ENCODE results near the gene FAM117A. TPM values are rescaled to one million over a fixed set of nuclear protein-coding genes. Genes with fewer than 3 reads are reported as not detected.

The FAM117A gene
- total and polyA plus RNA-seq, 2 experiments from 2014 or later, result 14.9 to 27.9 TPM

- H3K36me3 ChIP-seq (replicated peaks; ENCODE audit: insufficient read depth, low read depth), result no peaks in the 10 kb centered on the region
- DNase-seq (ENCODE audit: low spot score), result no peak
- no peaks in the 10 kb centered on the region for H3K9me2 ChIP-seq (replicated peaks; ENCODE audit: insufficient read depth)
- no peaks in the 10 kb centered on the region for H3K27me3 ChIP-seq
- 54% methylated on average over 1 of the region's 1 CpG for WGBS (ENCODE audit: low lambda C conversion rate, missing lambda C conversion rate)
- H3K4me2 ChIP-seq, result no peak overlapping the region
- H3K79me2 ChIP-seq, result peaks cover 9% of the 10 kb centered on the region
- H3K27ac ChIP-seq, result no peak overlapping the region
- no peaks in the 10 kb centered on the region for H3K4me1 ChIP-seq (ENCODE audit: insufficient read depth)
- TF ChIP-seq EZH2 (IDR thresholded peaks at IDR 0.05; ENCODE audit: borderline replicate concordance), result no peak
- TF ChIP-seq EZH2phosphoT487 (IDR thresholded peaks at IDR 0.05; ENCODE audit: low read depth, severe bottlenecking, unreplicated experiment), result no peak
- TF ChIP-seq CTCF (IDR thresholded peaks at IDR 0.05; ENCODE audit: poor library complexity), result no peak
- H3K4me3 ChIP-seq, result no peak overlapping the region
- H3K9me3 ChIP-seq (ENCODE audit: low read depth), result no peaks in the 10 kb centered on the region
- no peaks in the 10 kb centered on the region for H4K20me1 ChIP-seq (ENCODE audit: insufficient read depth, poor library complexity, severe bottlenecking)
- no peak overlapping the region for H2AFZ ChIP-seq
Measured at GRCh38 chr17:49745175-49746139, 18.5 kb downstream of the FAM117A start.

DNA sequence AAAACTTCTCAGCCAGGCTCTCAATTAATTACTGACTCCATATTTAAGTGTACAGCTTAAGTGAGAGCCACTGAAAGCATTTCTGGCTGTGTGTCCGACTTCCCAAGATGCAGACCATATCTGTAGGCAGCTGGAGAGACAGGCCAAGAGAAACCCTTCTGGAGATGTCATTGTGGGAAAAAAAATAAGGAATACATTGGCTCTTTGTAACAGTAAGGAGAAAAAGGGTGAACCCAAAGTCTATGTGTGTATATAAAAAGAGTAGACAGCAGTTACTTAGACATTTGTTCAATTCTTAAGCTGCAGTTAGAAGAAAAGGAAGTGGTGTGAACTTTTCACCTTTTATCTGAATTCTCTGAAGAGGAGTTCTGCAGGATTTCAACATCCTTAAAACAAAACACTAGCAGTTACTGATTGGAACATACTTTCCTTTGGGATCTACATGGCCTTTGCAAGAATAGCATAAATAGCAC is 21.7 kb downstream of the FAM117A start:
- peak overlapping the region; percentile 56 for H3K27ac ChIP-seq
- no peaks in the 10 kb centered on the region for H3K9me3 ChIP-seq (ENCODE audit: low read depth)
- H3K79me2 ChIP-seq, result peaks cover 9% of the 10 kb centered on the region
- no peaks in the 10 kb centered on the region for H3K9me2 ChIP-seq (replicated peaks; ENCODE audit: insufficient read depth)
- TF ChIP-seq CTCF (IDR thresholded peaks at IDR 0.05; ENCODE audit: poor library complexity) (no peak), EZH2 (IDR thresholded peaks at IDR 0.05; ENCODE audit: borderline replicate concordance) (no peak), EZH2phosphoT487 (IDR thresholded peaks at IDR 0.05; ENCODE audit: low read depth, severe bottlenecking, unreplicated experiment) (no peak)
- no peak overlapping the region for H2AFZ ChIP-seq
- no peak for DNase-seq (ENCODE audit: low spot score)
- WGBS (ENCODE audit: low lambda C conversion rate, missing lambda C conversion rate), result 76% methylated on average over 1 of the region's 1 CpG
- no peak overlapping the region for H3K4me3 ChIP-seq
- no peaks in the 10 kb centered on the region for H4K20me1 ChIP-seq (ENCODE audit: insufficient read depth, poor library complexity, severe bottlenecking)
- H3K36me3 ChIP-seq (replicated peaks; ENCODE audit: insufficient read depth, low read depth), result no peaks in the 10 kb centered on the region
- no peaks in the 10 kb centered on the region for H3K27me3 ChIP-seq
- no peaks in the 10 kb centered on the region for H3K4me1 ChIP-seq (ENCODE audit: insufficient read depth)
- no peak overlapping the region for H3K4me2 ChIP-seq

DNA sequence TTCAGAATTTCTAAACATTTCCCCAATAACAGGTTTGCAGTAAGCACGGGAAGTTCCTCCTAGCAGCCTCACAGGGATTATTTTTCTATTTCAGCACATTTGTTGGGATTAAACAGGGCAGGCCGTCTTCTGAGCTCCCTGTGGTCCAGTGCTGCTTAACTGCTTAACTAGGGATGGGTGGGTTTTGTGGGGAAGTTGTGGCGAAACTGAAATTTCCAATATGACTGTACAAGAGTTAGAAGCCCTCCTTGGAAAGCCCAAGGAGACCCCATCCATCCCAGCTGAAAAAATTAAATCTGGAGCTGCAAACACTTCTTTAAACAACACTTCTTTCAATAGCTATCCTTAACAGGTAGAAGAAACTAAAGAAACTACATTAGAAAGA is 22.2 kb downstream of the FAM117A start:
- DNase-seq (ENCODE audit: low spot score), result no peak
- Histone ChIP-seq H3K79me2 (peaks cover 9% of the 10 kb centered on the region), H3K27ac (peak overlapping the region; percentile 56), H3K9me2 (replicated peaks; ENCODE audit: insufficient read depth) (no peaks in the 10 kb centered on the region), H3K4me1 (ENCODE audit: insufficient read depth) (no peaks in the 10 kb centered on the region), H3K9me3 (ENCODE audit: low read depth) (no peaks in the 10 kb centered on the region), H4K20me1 (ENCODE audit: insufficient read depth, poor library complexity, severe bottlenecking) (no peaks in the 10 kb centered on the region), H3K27me3 (no peaks in the 10 kb centered on the region), H3K4me3 (no peak overlapping the region), H3K4me2 (peak overlapping the region; percentile 43), H2AFZ (no peak overlapping the region), H3K36me3 (replicated peaks; ENCODE audit: insufficient read depth, low read depth) (no peaks in the 10 kb centered on the region)
- no peak for TF ChIP-seq CTCF (IDR thresholded peaks at IDR 0.05; ENCODE audit: poor library complexity)
- no peak for TF ChIP-seq EZH2phosphoT487 (IDR thresholded peaks at IDR 0.05; ENCODE audit: low read depth, severe bottlenecking, unreplicated experiment)
- TF ChIP-seq EZH2 (IDR thresholded peaks at IDR 0.05; ENCODE audit: borderline replicate concordance), result no peak
- WGBS (ENCODE audit: low lambda C conversion rate, missing lambda C conversion rate), result 78% methylated on average over 3 of the region's 3 CpGs
